HG03280 (cell line): ENCODE data around the gene FDXACB1.

Experiments
- ATAC-seq: cut with Tn5 transposase; IDR thresholded peaks from one replicate; pipeline ENCODE4 v1.9.1; 2021; ENCODE audit warnings: mild to moderate bottlenecking, moderate library complexity; ENCODE audit not compliant: unreplicated experiment

Gene FDXACB1, protein sequence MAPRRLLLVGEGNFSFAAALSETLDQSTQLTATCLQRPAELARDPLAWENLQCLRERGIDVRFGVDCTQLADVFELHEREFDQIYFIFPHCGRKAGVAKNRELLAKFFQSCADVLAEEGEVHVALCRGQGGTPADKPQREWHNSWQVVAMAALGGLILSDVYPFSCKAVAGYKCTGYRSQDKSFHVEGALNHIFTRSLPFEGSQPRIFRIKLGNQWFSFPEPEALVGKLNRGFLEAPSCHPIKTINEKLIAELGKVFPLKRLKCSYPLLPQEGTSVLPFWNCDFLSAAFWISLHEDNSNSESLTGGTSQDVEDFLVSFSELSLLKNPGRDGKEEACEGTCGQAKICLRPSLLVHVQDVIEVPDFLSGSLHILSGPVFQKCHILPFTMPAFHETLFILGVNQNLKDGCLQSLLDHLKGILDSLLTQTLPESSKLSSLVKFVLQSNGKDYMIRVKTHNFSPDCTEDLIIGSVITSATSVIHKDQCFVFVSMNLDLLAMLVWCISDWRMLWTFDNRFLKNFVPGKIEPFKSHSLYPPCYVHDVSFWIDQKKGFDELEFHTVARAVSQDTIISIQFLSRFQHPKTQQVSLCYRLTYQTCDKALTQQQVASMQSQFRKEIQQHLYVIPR

DNA sequence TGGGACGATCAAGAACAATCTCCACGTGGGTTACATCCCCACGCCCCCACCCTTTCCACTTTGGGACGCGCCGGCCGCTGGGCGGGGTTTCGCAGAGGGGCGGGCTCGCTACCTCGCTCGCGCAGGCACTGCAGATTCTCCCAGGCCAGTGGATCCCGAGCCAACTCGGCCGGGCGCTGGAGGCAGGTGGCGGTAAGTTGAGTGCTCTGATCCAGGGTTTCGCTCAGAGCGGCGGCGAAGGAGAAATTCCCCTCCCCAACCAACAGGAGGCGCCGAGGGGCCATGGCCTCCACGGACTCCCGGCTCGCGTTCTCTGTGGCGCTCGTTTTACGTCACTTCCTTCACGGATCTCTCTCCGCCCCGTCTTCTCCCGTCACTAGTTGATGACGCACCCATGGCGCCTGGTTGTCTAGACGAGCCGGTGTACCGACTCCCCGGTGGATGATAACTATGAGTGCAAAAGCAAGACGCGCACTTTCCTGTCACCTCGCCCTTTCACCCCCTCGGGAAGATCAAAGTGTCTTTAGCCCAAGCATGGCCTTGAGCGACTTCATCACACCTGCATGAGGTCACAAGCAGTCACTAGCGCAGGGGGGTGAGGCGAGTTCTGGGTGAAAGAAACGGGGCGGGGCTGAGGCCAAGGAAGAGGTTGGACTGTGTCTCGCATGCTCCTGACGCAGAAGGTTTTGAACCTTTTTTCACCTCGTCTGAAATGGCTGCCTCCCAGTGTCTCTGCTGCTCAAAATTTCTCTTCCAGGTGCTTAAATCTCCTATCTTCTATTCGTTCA lies at the start of gene FDXACB1, which contains the start of gene CFAP68:
Gene FDXACB1 (minus strand): TSS at position 317 of the 788 bp plus-strand sequence. CDS start 33 bp downstream, at position 284.
Gene CFAP68 (plus strand): TSS at position 693 of the 788 bp plus-strand sequence. CDS start 20 bp downstream, at position 713.
- peak; percentile 94 for ATAC-seq

DNA sequence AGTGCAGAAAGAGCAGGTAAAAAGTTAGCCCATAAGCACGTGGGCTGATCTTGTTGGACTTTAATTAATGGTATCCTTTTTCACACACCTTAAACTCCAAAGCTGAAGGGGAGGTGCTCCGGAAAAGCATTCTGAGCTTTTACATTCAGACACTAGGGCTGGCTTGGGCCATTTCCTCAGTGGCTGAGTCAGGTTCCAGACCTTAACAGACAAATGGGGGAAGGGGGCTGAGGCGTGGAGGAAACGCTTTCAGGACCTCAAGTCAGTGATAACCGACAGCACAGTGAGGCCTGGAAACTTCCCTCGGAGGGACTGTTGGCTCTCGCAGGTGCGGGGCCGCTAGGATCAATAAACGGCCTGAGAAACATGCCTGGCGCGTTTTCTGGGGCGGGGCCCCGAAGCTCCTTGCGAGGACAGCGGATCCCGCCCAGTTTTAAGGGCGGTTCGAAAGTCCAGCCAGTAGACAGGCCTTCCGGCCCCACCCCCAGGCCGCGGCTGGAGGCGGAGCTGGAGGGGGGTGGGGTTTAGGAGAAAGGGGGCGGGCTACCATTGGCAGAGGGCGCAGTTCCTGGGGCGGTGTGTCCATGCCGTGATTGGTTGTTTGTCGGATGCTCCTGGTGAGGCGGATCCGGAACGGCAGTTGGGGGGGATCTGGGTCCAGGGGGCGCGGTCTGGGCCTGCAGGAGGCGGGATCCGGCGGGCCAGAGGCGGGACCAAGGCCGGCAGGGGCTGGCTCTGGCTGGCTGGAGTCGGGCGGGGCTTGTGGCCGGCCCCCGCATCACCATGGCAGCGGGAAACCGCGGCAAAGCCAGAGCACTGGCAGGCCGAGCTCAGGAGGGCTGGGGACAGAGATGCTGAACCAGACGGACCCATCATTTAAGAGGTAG lies 47.8 kb upstream of the FDXACB1 start:
- peak; percentile 92 for ATAC-seq

DNA sequence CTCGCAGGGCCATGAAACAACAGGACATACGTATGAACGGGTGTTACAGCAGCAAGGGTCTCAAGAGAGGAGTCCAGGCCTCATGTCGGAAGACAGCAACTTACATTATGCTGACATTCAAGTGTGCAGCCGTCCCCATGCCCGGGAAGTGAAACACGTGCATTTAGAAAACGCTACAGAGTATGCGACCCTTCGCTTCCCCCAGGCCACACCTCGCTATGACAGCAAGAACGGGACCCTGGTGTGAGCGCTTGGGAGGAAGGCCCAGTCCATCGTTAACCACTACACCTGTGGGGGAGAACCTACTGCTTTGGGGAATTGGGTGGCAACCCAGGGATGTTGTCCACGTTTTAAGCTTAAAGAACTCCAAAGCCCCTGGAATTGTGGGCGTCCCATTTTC lies 47.0 kb upstream of the FDXACB1 start:
- no peak for ATAC-seq

DNA sequence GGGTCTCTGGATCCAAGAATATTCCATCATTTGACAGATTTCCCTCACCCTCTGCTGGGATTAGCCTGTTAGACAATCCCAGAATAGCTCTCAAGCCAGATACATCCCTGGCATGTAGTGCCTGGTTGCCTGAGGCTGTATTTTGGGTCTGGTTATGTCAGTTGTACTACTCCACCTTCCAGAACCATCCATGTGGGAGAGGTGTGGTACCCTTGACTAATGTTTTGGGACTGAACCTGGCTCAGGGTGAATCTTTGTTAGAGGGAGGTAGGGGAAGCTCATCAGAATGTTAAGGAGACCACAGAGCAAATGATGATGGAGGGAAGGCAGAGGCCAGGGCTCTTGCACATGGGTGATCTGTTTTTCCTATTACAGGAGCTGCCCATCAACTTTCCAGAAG lies 45.0 kb upstream of the FDXACB1 start:
- ATAC-seq: no peak

DNA sequence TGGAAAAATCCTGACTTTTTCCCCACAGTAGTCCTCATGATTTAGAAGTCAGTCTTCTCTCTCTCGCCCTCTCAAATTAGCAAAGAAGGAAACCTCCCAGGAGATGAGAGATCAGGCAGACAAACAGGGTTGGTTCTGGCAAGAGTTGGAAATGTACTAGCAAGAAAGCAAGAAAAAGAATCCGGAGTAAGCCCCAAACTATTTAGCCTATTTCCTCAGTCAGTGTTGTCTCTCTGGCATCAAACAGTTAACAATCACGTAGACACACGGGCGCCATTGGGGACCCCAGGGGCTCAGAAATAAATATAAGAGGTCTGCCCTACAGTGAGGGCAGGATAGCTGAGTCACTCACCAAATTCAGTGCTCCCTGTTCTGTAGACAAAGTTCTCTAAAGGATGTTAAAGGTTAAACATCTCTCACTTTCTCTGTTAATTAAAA lies 44.4 kb upstream of the FDXACB1 start:
- no peak for ATAC-seq

DNA sequence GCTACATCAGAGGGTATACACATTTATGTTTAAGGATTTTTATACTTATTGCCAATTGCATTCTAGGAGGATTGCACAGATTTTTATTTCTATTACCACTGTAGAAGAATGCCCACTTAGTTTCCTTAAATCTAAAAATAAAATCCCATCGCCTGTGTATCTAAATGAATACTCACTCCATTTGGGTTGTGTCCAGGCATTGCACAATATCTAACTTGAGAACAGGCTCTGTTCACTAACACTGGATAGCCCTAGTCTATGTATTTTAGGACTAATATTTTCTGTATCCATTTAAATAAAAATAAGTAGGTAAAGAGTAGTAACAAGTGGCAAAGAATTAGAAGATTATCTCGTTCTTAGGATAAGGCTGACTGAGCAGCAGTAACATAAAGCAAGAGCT lies 43.8 kb upstream of the FDXACB1 start:
- no peak for ATAC-seq

DNA sequence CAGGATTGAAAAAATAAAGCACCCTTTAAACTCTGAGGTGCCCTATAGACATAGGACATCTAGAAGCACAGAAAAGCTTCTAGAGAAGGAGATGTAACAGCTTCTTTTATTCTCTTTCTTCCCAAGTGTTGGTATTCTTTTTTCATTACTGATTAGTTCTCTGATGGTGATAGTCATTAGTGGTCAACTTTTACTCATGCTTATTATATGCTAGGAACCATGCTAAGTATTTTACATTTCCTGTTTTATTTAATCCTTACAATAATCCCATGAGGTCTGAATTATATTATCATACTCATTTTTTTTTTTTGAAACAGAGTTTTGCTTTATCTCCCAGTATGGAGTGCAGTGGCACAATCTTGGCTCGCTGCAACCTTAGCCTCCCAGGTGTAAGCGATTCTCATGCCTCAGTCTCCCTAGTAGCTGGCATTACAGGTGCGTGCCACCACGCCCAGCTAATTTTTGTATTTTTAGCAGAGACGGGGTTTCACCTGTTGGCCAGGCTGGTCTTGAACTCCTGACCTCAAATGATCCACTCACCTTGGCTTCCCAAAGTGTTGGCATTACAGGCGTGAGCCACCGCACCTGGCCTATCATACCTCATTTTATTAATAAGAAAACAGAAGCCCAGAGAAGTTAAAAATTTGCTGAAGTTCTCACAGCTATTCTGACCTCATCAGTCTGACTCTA lies 42.7 kb upstream of the FDXACB1 start:
- no peak for ATAC-seq

DNA sequence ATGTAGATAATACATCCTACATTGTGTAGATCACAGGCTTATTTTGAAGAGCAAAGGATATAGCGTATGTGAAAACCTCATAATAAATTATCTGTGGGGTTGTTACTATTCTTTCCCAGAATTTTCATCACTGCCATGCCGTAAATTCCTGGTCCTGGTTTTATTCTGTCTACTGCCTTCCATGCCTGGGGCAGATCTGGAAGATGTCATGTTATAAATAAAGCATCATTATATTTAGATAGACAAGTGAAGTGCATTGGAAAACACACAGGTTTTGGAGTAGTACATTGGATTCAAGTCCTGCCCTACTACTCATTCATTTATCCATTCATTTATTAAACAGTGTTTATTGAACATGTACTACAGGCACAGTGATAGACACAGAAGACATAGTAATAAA lies 41.9 kb upstream of the FDXACB1 start:
- no peak for ATAC-seq

DNA sequence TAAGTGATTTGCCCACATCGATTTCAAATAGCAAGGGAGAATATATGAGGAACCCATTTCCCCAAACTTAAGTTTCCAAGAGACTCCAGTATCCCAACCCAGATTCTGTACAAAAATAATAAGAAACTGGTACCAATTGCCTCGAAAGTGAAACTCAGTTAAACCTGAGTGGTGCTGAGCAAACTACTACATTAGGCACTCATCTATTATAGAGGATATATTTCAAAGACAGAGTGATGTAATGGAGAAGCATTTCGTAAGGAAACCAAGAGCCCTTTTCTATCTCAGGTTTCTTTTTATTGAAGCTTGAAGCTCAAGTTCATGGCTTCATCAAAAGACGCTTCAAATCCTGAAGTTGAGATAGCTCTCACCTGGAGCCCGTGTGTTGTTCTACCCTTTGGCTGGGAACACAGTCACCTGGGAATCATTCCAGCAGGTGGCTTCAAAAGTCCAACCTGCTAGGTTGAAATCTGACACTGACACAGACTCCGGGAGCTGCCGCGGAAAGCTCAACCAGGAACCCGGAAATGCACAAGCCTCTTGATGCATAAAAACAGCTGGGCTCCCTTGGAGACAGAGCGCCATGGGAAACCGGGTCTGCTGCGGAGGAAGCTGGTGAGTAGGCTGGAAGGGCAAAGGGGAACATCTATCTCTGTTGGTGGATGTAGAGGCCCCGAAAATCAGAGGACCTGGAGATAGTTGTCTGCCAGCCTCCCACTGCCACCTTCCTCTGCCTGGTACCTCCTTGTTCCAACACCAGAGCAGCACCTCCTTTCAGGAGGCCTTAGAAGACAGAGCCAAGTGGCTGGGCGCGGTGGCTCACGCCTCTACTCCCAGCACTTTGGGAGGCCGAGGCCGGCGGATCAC lies 39.7 kb upstream of the FDXACB1 start, which contains the start of gene C11orf52:
Gene C11orf52 (plus strand): TSS at position 524 of the 867 bp plus-strand sequence. CDS start 60 bp downstream, at position 584.
- ATAC-seq: no peak

DNA sequence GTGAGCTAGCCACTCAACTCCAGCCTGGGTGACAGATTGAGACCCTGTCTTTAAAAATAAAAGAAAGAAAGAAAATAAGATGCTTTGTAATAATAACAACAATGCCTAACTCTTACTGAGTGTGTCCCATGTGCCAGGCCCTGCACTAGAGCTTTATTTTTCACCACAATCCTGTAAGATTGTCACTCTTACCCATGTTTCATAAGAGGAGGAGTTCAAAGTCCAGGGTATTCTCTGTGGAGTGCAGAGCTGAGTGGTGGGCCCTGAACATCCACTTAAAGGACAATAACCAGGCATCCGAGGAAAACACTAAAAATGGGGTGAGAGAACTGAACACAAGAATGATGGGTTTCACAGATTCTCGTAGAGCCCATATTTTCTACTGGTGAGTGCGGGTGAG lies 38.8 kb upstream of the FDXACB1 start:
- ATAC-seq: no peak

DNA sequence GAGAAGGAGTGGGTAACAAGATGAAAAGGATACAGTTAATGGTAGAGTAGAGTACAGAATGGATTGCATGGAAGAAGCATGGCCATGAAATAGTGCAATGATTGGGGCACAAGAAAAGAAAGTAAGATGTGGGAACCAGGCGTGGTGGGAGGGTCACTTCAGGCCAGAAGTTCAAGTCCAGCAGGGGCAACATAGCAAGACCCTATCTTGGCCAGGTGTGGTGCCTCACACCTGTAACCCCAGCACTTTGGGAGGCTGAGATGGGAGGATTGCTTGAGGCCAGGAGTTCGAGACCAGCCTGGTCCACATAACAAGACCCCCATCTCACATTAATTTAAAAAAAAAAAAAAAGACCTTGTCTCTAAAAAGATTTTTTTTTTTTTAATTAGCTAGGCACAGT lies 38.3 kb upstream of the FDXACB1 start:
- ATAC-seq: no peak

DNA sequence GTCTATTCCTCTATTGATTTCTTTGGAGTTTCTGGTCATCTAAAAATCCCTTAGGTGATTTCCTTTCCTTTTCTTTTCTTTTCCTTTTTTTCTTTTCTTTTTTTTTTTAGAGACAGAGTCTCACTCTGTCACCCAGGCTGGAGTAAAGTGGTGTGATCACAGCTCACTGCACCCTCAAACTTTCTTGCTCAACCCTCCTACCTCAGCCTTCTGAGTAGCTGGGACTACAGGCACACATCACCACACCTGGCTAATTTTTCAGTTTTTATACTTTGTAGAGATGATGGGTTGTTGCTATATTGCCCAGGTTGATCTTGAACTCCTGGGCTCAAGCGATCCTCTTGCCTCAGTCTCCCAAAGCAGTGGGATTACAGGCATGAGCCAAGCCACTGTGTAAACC lies 37.8 kb upstream of the FDXACB1 start:
- no peak for ATAC-seq

DNA sequence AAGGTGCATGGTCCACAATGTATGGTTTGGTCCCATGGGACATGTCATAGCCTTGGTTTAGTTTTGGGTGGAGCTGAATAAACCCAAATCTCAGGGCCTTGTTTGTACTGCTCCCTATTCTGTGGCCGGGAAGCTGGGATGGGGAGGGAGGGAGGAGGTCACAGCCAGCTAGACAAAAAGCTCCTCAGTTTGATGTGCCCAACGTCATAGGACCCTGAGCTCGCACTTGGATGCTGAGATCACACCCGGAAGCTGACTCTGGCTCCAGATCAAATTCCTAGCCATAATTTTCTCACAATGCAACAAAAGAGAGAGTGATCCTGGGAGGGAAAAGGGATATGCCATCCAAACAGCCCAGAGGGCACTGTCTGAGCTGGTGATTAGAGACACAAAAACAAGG lies 35.0 kb upstream of the FDXACB1 start:
- no peak for ATAC-seq

DNA sequence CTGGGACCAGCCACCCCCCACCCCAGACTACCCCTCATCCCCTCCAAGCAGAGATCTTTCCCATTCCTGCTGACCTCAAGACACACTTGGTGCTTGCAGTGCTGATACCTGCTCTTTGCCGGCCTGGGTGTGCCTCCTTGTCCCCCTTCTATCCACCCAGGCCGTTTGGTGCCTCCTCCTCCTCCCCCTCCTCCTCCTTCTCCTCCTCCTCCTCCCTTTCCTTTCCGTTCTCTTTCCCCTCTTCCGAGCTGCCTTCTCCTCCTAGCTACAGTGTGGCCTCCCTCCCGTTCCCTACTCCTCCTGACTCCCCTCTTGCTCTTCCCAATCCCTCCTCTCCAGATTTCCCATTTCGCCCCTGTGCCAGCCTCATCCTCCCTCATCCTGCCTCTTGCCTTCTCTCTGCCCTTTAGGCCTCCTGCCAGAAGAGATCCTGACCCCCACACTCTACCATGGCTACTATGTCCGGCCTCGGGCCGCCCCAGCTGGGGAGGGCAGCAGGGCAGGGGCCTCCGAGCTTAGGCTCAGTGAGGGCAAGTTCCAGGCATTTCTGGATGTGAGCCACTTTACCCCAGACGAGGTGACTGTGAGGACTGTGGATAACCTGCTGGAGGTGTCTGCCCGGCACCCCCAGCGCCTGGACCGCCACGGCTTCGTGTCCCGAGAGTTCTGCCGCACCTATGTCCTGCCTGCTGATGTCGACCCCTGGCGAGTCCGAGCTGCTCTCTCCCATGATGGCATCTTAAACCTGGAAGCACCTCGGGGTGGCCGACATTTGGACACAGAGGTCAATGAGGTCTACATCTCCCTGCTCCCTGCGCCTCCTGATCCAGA lies 34.3 kb upstream of the FDXACB1 start:
- ATAC-seq: no peak

DNA sequence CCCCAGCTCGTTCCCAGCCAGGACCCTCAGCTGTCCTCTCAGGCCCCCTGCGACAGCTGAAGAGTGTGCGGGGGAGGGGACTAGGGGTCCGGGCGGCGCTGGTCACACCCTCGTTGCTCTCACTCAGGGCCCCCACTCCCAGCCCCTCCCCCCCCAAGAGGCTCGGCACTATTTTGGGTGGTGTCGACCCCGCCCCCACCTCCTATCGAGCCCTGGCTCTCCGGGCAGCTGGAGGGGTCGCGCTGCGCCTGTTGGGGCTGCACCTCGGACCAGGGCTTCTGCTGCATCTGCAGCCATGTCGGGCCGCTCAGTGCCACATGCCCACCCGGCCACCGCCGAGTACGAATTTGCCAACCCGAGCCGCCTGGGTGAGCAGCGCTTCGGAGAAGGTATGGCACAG lies 33.6 kb upstream of the FDXACB1 start, which contains the start of gene HSPB2:
Gene HSPB2 (plus strand): TSS at position 200 of the 400 bp plus-strand sequence. CDS start 96 bp downstream, at position 296.
- no peak for ATAC-seq

DNA sequence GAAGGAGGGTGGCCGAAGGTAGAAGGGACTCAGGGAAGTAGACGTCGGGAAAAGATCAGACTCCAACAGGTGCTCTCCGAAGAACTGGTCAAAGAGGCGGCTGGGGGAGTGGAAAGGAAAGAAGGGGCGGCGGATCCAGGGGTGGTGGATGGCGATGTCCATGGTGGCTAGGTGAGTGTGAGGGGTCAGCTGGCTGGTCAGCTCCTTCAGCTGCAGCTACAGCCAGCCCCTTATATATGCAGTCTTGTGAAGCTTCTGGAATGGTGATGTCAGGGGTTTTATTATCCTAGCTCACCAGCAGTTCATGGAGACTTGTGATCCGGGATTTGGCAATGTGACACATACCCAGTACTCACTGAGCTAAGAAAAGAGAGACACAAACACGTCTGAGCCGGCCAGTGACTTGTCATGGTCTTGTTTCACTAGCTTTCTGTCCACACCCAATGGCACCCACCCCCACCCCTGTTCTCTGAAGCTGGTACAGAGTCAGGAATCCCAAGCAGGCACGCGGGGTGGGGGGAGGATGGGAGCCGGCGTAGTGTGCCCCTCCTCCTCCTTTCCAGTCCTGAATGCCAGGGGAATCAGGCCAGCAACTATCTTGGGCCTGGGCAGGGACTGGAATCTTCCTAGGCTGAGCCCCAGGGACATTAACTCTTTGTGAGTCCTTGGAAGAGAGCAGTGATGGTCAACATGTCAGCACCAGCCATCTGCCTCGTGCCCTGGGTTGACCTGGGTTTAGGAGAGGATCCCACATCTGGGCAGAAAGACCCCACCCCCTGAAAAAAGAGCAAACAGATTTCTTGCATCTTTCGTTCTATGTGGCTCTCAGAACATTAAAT lies 32.8 kb upstream of the FDXACB1 start, which contains the start of gene CRYAB:
Gene CRYAB (minus strand): TSS at position 208 of the 839 bp plus-strand sequence. CDS start 46 bp downstream, at position 162.
- ATAC-seq: no peak
